Activated CD8-positive, alpha-beta memory T cell treated with anti-CD3 and anti-CD28 coated beads for 1 hour (primary cell): ENCODE results near the gene KLHL30.
"Not testable (repeated sequence)": the region's sequence is repeated elsewhere in the genome, so short reads cannot be mapped to it uniquely, and the experiment has no call there.

Source experiments
- DNase-seq, 2 donors: peaks; one replicate each; pipeline ENCODE4 v3.0.0-alpha.2; 2020; ENCODE audit warnings: low read depth in 1 of 2; ENCODE audit errors: extremely low read depth in 1 of 2

Gene KLHL30

DNA sequence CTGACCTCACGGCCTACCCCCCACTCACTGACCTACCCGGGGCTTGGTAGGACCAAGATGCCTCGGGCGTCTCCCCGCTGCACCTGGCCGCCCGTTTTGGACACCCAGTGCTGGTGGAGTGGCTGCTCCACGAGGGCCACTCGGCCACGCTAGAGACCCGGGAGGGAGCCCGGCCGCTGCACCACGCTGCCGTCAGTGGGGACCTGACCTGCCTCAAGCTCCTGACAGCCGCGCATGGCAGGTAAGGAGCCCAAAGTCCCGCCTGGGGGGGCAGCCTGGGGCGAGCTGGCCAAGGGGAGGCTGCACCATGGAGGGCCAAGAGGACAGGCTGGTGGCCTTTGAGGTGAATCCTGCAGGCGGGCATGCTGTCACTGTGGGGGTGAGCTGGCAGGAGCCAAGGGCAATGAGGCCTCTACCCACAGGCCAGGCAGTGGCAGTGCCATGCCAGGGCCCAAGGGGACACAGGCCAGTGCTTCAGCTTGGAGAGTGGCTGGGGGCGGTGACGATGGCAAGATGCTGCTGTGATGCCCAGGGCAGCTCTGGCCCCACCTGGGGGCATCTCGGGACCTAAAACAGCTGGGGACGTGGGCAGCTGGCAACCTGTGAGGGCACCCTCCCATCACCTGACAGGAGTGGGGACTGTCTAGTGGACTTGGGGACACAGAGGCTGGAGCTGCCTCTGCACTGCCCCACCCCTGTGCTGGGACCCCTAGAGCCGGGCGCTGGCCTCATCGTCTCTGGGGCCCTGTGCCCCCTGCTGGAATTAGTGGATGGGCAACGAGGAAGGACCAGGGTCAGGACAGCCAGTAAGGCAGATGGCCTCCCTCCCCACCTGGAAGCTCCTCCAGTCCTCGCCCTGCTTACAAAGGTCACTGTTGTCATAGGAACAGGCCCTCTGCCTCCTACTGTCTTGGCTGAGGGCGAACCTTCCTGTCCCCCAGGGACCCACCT is 36.3 kb upstream of the KLHL30 start:
- DNase-seq: no peak

DNA sequence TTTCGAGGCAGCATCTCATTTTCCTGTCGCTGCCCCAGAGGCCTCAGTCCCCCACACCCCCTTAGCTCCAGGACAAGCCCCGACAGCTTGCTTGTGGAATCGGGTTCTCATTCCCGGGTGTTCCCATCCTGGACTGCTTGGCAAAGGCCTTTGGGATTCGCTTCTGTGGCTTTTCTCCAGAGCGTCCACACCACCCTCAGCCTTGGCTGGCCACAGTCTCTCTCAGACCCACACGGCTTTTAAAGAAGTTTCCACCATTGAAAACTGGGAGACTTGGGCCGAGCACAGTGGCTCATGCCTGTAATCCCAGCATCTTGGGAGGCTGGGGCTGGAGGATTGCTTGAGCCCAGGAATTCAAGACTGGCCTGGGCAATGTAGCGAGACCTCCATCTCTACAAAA is 35.6 kb upstream of the KLHL30 start:
- DNase-seq: no peak

DNA sequence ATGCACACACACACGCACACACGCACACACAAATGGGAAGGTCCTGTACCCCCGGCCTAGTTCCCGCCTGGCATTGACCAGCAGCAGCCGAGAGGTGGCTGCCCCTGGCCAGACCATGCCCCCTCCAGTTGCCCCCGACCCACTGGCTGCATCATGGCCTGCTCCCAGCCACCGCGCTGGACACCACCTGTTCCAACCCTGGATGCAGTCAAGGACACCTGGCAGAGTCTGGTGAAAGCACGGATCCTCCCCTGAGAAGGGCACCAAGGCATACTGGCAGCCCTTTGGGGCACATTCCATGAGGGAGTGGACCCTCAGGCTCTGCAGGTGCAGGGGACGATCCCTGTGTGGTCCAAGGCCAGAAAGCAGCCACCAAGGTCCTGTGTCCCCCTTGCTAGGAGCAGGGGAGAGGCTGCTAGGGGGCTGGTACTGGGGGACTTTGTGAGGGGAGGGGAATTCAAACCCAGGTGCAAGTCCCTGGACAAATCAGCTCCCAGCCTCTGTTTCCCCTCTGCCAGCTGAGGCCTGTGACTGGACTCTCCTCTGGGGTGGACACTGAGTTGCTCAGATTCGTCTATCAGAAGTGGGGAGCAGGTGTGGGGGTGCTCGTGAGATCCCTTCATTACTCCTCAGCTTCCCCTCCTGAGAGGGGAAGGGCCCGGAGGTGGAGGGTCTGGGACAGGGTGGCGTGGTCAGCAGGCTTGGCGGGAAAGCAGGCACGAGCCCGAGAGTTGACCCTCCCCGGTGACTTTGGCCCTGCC is 34.8 kb upstream of the KLHL30 start:
- no peak for DNase-seq

DNA sequence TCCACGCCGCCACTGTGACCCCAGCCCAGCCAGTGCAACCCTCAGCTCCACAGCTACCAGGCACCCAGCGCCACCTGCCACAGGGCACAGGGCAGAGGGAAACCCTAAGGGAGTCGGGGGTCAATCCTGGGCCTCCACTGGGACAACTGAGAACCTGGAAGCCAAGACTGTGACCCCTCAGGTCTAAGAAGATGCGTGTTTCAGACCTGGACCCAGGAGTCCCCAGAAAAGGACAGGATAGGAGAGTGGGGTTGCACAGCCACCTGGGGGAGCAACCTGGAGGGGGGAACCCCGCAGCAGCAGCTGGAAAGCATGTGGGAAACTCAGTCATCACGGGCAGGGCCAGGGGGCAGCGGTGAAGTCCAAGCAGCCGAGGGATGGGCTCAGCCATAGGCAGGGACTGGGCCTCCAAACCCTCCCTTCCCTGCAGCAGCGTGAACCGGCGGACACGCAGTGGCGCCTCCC is 34.2 kb upstream of the KLHL30 start:
- no peak for DNase-seq

DNA sequence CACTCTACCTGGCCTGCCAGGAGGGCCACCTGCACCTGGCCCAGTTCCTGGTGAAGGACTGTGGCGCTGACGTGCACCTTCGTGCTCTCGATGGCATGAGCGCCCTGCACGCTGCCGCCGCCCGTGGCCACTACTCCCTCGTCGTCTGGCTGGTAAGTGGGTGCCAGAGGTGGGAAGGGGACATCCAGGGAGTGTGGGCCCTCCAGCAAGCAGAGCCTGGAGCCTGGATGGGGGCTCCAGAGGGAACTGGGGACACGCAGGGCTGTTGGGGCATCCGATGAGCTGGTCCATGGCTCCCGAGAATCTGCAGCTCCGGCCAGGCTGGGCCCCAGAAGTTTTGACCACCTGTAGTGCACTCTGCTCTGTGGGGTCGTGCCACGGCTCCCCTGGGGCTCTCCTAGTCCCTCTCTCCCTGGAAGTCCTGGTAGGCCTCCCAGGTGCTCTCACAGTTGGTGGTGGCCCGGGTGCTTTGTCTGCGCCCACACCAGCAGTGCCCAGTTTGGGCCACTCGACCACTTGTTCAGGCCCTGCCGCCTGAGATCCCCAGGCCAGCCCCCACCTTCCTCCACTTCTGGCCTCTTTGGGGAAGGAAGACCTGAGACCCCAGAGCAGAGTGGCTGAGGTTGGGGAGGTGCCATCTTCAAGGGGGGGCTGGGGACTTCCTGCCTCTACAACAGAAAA is 33.6 kb upstream of the KLHL30 start:
- DNase-seq: no peak

DNA sequence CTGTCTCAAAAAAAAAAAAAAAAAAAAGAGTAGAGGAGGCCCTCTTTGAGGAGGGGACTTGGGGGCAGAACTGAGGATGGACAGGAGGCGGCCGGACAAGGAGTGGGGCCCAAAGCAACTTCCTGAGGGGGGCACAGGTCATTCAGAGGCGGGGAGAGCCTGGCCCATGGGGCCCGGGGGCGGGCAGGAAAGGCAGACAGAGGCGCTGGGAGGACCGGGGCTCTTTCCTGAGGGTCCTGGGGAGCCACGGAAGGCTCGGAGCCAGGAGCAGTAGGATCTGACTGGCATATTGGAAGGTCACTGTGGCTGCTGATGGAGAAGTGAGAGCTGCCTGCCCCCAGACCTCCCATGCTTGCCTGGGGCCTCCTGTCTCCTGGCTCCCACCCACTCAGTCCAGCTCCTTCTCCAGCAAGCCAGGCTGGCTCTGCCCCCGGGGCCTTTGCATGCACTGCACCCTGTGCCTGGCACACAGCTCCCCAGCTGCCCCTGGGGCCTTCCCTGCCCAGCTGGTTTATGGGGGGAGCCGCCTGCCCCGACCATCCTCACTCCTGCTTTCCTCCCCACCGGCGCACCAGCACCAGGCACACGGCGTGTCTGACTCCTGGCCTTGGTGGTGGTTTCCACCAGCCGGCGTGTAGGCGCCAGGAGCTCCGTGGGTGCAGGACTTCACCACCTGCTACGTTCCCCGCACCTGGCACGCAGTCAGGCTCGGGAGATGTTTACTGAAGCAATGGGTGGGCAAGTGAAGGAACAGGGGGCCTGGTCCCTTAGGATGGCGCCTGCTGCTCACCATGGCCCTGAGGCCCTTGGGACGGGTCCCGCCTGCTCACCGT is 32.7 kb upstream of the KLHL30 start:
- DNase-seq: no peak

DNA sequence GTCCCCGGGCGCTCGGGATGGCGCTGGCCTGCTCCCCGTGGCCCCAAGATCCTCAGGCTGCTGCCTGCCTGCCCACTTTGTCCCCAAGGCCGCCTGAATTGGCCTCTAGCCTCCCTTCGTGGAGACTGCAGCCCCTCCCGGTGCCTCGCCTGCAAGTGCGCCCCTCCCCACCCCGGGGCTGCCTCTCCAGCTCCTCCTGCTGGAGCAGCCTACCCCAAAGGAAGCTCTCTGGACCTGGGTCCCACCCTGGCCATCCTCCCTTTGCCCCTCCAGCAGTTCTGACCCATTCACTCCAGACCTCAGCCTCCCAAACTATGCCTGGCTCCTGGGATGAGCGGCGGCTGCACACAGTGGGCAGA is 32.1 kb upstream of the KLHL30 start:
- no peak for DNase-seq

DNA sequence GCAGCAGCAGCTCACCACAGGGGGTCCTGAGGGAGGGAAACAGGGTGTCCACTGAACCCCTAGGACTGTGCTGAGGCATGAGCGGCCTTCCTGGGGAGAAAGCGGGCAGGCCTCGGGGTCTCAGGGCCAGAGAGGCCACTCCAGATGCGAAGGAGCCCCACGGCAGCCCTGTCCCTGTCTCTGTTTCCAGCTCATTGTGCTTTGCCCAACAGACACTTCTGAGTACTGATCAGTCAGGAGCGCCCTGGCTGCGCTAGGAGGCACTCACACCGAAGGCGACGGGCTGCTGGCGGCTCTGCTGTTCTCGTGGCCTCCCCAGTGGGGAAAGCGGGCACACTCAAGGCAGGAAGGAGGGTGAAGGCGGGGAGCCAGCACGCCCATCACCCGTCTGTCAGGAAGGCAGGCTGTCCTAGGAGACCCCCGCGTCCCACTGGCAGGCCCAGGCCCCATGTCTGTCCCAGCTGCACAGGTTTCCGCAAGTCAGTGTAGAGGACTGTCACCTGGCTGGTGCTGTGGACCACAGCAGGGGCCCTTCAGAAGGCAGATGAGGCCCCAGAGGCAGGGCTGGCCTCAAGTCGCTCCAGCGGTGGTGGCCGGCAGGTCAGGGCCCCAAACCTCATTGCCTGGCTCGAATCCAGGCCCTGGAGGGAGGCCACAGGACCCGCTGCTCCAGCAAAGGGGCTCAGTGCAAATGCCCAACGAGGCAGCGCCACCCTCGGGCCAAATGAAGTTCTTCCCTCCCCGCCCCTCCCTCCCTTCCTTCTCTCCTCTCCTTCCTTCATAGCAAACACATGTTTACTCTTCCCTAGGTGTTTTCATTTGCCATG is 31.6 kb upstream of the KLHL30 start:
- no peak for DNase-seq

DNA sequence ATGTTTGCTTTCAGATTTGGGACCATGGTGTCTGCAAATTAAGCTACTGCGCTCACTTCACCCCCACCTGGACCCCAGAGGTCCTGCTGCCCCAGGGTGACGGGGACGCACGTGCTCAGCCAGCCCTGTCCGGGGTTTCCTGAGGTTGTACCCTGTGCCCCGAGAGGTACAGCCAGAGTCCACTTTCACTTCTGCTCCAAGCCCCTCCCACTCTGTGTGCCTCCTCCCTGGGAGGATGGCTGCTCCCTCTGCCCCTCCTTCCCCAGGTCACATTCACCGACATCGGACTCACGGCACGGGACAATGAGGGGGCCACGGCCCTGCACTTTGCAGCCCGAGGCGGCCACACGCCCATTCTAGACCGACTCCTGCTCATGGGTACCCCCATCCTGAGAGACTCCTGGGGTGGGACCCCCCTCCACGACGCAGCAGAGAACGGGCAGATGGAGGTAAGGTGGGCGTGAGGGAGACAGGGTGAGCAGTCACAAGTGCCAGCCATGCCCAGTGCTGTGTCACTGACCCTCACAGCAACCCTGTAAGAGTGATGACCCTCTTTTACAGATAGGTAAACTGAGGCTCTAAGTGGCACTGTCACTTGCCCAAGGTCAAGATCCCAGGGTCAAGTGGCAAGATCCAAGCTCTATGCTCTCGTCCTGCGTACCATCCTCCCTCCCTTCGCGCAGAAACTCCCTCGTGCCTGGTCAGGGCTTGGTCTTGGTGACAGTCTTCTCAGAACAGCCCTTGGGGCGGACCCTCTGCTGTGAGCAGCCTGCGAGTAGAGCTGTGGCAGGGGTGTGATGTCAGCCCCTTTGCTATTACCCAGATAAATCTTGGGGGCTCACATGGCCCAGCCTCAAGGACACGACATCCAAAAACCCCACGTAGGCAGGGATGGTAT is 30.7 kb upstream of the KLHL30 start:
- no peak for DNase-seq

DNA sequence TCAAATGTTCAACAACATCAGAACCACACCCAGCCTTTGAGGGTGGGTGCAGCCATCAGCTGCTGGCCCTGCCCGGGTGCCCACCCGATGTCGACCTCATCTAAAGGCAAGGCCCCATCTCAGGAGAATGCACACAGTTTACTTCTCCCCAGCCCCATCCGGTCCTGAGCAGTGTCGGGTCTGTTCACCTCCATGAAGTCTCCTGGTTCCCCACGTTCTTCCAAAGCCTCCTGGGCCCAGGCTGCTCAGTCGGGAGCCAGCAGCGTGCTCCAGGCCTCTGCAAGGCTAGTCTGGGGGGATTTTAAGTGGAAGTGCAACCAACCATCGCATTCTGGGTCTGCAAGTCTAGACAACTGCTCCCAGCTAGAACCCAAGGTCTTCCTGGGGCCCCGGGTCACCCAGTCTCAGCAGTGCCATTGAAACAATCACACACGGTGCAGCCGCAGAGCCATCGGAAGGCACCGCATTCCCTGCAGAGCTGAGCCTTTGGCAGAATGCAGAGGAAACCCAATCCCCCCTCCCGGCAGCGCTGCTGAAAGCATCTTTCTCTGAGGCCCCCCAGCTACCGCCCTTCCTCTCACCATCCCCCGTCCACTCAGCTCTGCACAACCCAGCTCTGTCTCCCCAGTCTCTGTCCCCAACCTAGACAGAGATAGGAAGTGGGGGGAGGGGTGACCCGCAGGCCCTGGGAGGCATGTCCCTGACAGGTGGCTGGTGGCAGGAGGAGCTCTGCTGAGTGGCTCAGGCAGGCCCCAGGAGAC is 29.9 kb upstream of the KLHL30 start:
- DNase-seq: no peak

DNA sequence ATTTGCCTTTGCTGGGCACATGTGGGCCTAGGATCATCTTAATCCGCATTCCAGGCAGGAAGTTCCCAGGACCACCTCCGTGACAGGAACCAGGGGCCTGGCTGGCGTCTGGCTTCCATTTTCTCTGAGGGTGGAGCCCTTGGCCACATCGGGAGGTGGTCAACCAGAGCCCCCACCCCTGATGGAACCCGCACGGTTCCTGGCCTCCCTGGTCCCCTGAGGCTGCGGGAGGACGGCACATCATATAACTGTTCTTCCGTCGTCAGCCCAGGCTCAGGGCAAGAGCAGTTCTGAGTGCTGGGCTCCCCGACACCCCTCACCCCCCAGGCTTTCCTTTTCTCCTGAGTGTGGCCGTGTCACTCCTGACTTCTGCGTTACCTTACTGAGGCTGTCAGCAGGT is 24.9 kb upstream of the KLHL30 start:
- no peak for DNase-seq

DNA sequence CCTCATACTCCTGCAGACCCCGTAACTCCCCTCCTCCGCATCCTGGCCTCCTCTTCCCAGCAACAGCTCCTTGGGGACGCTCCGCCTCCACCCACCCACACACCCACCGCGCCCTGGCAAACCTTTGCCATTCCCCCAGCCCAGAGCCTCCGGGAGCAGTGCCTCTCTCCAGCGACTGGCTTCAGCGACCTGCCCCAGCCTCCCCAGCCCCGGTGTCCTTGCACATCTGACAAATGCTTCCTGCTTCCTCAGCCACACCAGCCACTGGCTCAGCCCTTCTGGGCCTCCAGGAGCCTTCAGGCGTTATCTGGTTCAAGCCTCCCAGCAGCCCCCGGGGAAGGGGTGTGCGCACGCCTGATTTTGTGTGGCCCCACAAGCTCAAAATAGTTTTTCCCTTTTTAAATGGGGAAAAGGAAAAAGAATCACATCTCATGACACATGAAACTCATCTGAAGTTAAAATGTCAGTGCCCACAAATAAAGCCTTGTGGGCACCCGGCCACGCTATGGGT is 24.1 kb upstream of the KLHL30 start:
- no peak for DNase-seq

DNA sequence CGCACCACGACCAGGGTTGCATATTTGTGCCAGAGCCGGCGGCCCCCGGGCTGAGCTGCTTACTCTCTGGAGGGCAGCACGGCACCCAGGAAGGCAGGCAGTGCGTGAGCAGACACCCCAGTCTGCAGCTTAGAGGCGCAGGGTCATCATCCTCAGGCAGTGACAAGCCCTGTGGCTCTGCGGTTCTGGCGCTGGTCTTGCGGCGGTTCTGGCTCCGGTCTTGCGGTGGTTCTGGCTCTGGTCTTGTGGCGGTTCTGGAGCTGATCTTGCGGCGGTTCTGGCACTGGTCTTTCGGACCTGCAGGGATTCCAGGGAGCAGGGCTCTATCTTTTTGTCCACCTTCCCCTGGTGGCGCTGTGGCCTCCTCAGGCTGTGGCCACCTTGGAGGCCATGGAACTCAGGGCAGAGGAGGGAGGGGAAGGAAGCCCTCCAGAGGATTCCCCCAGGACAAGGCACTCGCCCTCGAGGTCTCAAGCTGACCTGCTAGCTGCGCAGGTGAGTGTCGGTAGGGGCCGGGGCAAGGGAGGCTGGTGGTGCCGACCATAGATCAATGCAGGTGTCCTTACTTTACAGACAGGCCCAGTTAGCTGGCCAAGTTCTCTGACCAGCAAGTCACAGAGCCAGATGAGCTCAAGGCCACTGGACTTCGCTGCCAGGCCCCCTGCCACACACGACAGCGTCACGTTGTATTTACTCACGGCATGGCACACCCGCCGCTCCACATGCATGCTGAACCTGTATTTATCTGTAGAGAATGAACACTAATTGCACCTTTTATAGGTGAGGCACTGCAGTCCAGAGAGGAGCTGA is 23.4 kb upstream of the KLHL30 start:
- DNase-seq: no peak

DNA sequence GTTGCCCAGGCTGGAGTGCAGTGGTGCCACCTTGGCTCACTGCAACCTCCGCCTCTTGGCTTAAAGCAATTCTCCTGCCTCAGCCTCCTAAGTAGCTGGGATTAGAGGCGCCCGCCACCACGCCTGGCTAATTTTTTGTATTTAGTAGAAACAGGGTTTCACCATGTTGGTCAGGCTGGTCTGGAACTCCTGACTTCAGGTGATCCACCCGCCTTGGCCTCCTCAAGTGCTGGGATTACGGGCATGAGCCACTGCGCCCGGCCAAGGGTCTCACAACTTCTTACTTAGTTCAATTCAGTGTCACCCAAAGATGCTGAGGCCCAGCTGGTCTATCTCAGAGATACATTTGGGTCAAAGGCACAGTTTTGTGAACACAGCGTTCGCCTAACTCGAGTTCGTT is 22.8 kb upstream of the KLHL30 start:
- DNase-seq: not testable (repeated sequence)

DNA sequence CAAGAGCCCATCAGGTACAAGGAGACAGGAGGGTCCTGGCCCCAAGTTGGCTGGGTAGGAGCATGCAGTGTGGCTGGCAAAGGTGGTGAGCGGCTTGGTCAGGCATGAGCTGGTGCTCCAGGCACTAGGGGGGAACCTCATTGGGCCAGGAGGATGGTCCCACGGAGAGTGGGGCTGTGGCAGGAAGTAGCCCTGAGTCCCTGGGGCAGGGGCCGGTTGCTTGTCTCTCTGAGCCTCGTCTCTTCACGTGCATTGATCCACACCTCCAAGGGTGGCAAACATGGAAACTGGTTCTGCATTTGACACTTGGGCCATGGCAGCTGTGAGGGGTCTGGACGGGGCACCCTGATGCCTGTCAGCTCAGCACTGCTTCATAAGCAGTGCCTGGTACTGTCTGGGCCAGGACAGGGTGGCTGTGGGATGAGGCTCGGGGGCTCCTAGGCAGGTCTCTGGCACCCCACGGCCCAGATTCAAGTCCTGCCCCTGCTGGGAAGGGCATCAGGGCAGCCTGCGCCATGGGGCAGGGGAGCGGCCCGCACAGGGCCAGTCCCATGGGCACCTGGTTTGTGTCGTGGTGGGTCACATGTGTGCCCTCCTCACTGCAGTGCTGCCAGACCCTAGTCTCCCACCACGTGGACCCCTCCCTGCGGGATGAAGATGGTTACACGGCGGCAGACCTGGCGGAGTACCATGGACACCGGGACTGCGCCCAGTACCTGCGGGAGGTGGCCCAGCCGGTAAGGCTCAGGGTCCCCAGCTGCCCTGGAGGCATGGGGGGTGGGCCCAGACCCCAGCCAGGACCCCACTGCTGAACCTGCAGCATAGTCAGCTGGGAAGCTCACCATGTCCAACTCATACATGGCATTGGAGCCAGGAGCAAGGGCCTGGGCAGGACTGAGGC is 21.9 kb upstream of the KLHL30 start:
- no peak for DNase-seq
